Activated naive CD8-positive, alpha-beta T cell (primary cell): ENCODE measurements around the gene ERC1.

Source experiments
- H3K27ac Mint-ChIP-seq: one replicate; pipeline ENCODE4 v1.8.0; 2021; ENCODE audit warnings: mixed read lengths
- H3K27me3 Mint-ChIP-seq: one replicate; pipeline ENCODE4 v1.8.0; 2021; ENCODE audit warnings: mixed read lengths
- H3K36me3 Mint-ChIP-seq: one replicate; pipeline ENCODE4 v1.8.0; 2021; ENCODE audit warnings: mixed read lengths
- H3K4me1 Mint-ChIP-seq: one replicate; pipeline ENCODE4 v1.8.0; 2021; ENCODE audit warnings: low read depth, mixed read lengths
- H3K4me3 Mint-ChIP-seq: one replicate; pipeline ENCODE4 v1.8.0; 2021; ENCODE audit warnings: mild to moderate bottlenecking, mixed read lengths
- H3K9me3 Mint-ChIP-seq: one replicate; pipeline ENCODE4 v1.8.0; 2021; ENCODE audit warnings: low read depth, mixed read lengths

Gene ERC1

DNA sequence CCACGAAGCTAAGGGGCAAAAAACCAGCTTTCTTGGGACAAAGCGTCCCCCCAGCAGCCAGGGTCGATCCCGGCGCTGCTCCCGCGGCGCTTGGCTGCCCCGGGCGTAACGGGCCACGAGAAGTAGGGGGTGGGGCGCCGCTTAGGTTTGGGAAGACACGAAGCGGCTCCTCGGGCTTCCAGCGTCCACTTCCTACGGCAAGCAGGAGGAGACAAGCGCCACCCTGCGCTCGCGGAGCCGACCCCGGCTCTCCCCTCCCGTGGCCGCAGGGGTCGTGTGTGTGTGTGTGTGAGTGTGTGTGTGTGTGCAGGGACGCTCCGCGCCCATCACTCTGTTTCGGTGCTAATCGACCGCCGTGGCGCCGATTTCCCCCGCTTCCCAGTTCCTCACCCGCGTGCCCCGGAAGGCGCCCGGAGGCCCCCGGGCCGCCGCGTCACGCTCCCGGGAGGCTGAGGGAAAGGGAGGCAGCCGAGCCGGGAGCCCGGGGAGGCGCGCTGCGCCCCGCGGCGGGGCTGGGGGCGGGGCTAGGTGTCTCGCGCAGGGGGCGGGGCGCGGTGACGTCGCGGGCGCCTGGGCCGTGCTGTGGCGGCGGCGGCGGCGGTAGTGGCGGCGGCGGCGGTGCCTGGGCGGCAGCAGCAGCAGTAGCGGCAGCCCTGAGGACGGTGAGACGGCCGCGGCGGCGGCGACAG is at the start of gene ERC1:
TSS of gene ERC1 (plus strand) at position 563 of the 689 bp plus-strand sequence. CDS start 36,681 bp downstream, outside the sequence.
- no peaks in the 10 kb centered on the region for H3K9me3 Mint-ChIP-seq
- H3K36me3 Mint-ChIP-seq: no peaks in the 10 kb centered on the region

GRCh38 chr12:943051-943450 is 48.0 kb upstream of the ERC1 start:
- Mint-ChIP-seq H3K4me1 (peaks cover 32% of the 10 kb centered on the region), H3K4me3 (no peak overlapping the region), H3K9me3 (no peaks in the 10 kb centered on the region), H3K27me3 (no peaks in the 10 kb centered on the region), H3K36me3 (peaks cover 14% of the 10 kb centered on the region), H3K27ac (no peak overlapping the region)

More for the DNA sequence above, at the start of gene ERC1:
- Mint-ChIP-seq H3K4me3 (peak within 1 kb of the TSS; percentile 96), H3K27me3 (no peaks in the 10 kb centered on the region), H3K27ac (peak within 1 kb of the TSS; percentile 96), H3K4me1 (peaks cover 46% of the 10 kb centered on the region)

GRCh38 chr12:944211-944610 is 46.8 kb upstream of the ERC1 start:
- H3K27ac Mint-ChIP-seq: peak overlapping the region; percentile 68
- peaks cover 16% of the 10 kb centered on the region for H3K36me3 Mint-ChIP-seq
- no peak overlapping the region for H3K4me3 Mint-ChIP-seq
- H3K27me3 Mint-ChIP-seq: no peaks in the 10 kb centered on the region
- H3K4me1 Mint-ChIP-seq: peaks cover 40% of the 10 kb centered on the region
- H3K9me3 Mint-ChIP-seq: no peaks in the 10 kb centered on the region

GRCh38 chr12:946212-946611 is 44.8 kb upstream of the ERC1 start:
- no peaks in the 10 kb centered on the region for H3K27me3 Mint-ChIP-seq
- peak overlapping the region; percentile 64 for H3K27ac Mint-ChIP-seq
- peak overlapping the region; percentile 70 for H3K4me3 Mint-ChIP-seq
- peaks cover 10% of the 10 kb centered on the region for H3K36me3 Mint-ChIP-seq
- H3K9me3 Mint-ChIP-seq: no peaks in the 10 kb centered on the region
- peaks cover 41% of the 10 kb centered on the region for H3K4me1 Mint-ChIP-seq

DNA sequence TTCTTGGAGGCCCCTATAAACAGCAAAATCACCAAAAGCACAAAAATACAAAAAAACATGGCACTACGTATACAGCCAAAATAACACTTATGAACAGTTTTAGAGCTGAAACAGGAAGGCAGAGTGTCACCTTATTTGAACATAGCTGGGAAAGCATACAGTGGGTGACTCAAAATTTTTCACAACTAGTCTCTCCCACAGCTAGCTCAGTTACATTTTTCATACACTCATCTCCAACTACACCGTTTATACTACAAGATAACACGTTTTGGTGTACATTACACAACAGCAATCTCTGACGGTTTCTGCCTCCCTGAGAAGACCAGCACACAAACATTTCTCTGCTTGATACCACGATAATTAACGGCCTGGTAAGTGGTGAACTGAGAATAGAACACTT is 44.4 kb upstream of the ERC1 start:
- Mint-ChIP-seq H3K27ac (peak overlapping the region; percentile 52), H3K4me3 (peak overlapping the region; percentile 70), H3K4me1 (peaks cover 43% of the 10 kb centered on the region), H3K9me3 (no peaks in the 10 kb centered on the region), H3K36me3 (peaks cover 10% of the 10 kb centered on the region), H3K27me3 (no peaks in the 10 kb centered on the region)

GRCh38 chr12:948238-948637 is 42.8 kb upstream of the ERC1 start:
- H3K27me3 Mint-ChIP-seq: no peaks in the 10 kb centered on the region
- H3K36me3 Mint-ChIP-seq: peaks cover 10% of the 10 kb centered on the region
- peak overlapping the region; percentile 98 for H3K4me3 Mint-ChIP-seq
- no peaks in the 10 kb centered on the region for H3K9me3 Mint-ChIP-seq
- H3K27ac Mint-ChIP-seq: peak overlapping the region; percentile 70
- H3K4me1 Mint-ChIP-seq: peaks cover 38% of the 10 kb centered on the region

GRCh38 chr12:949453-950191 is 41.4 kb upstream of the ERC1 start, which contains the start of gene RAD52:
TSS of gene RAD52 (minus strand) at chr12:949694. CDS start at chr12:933058, 16,636 bp downstream.
- H3K4me1 Mint-ChIP-seq: peaks cover 28% of the 10 kb centered on the region
- peak within 1 kb of the TSS; percentile 93 for H3K27ac Mint-ChIP-seq
- H3K27me3 Mint-ChIP-seq: no peaks in the 10 kb centered on the region
- no peaks in the 10 kb centered on the region for H3K9me3 Mint-ChIP-seq
- peaks cover 9% of the 10 kb centered on the region for H3K36me3 Mint-ChIP-seq
- peak within 1 kb of the TSS; percentile 98 for H3K4me3 Mint-ChIP-seq

- Mint-ChIP-seq H3K36me3 (peaks cover 7% of the 10 kb centered on the region), H3K27me3 (no peaks in the 10 kb centered on the region), H3K9me3 (no peaks in the 10 kb centered on the region), H3K27ac (peak overlapping the region; percentile 71), H3K4me1 (peaks cover 22% of the 10 kb centered on the region), H3K4me3 (peak overlapping the region; percentile 69)
These were observed 39.8 kb upstream of the ERC1 start for GRCh38 chr12:951176-951575.

DNA sequence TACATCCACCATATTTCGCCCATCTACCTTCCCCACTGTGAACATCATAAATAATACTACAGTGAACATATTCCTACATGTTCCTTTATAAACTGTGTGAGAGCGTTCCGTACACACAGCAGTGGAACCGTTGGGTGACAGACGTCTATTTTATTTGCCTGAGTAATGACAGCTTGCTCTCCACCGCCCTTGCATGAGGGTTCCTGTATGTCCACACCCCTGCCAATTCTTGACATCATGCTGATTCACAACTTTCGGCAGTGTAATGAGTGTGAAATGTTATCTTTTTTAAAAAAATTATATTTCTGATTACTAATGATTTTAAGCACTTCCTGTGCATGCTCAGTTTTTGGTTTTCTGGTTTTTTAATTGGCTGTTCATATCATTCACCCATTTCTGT is 37.2 kb upstream of the ERC1 start:
- Mint-ChIP-seq H3K4me3 (no peak overlapping the region), H3K9me3 (no peaks in the 10 kb centered on the region), H3K27ac (no peak overlapping the region), H3K27me3 (no peaks in the 10 kb centered on the region), H3K36me3 (no peaks in the 10 kb centered on the region), H3K4me1 (peaks cover 8% of the 10 kb centered on the region)

DNA sequence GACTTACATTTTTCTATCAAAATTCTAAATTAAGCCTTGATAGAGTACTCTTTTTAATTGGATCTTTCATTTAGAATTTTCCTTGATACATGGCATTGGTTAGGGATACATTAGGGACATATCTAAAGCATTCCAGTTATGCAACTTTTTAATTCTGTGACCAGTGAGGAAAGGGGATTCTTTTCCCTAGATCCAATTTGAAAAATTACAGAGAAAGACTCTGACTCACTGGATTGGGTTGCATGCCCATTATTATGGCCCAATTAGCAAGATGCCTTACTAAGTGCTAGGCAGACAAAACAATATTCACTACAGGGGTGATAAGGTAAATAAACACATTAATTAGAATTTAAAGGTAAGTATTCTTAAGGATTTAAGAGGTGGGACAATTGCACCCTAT is 36.3 kb upstream of the ERC1 start:
- no peak overlapping the region for H3K4me3 Mint-ChIP-seq
- no peaks in the 10 kb centered on the region for H3K9me3 Mint-ChIP-seq
- H3K27ac Mint-ChIP-seq: no peak overlapping the region
- H3K27me3 Mint-ChIP-seq: no peaks in the 10 kb centered on the region
- peaks cover 3% of the 10 kb centered on the region for H3K4me1 Mint-ChIP-seq
- H3K36me3 Mint-ChIP-seq: no peaks in the 10 kb centered on the region

- H3K4me1 Mint-ChIP-seq: peaks cover 3% of the 10 kb centered on the region
- no peak overlapping the region for H3K27ac Mint-ChIP-seq
- H3K27me3 Mint-ChIP-seq: no peaks in the 10 kb centered on the region
- no peak overlapping the region for H3K4me3 Mint-ChIP-seq
- H3K9me3 Mint-ChIP-seq: no peaks in the 10 kb centered on the region
- no peaks in the 10 kb centered on the region for H3K36me3 Mint-ChIP-seq
These were observed 35.1 kb upstream of the ERC1 start for GRCh38 chr12:955939-956338.

- no peaks in the 10 kb centered on the region for H3K36me3 Mint-ChIP-seq
- H3K27me3 Mint-ChIP-seq: no peaks in the 10 kb centered on the region
- H3K27ac Mint-ChIP-seq: no peak overlapping the region
- no peaks in the 10 kb centered on the region for H3K9me3 Mint-ChIP-seq
- H3K4me1 Mint-ChIP-seq: no peaks in the 10 kb centered on the region
- H3K4me3 Mint-ChIP-seq: no peak overlapping the region
These were observed 32.4 kb upstream of the ERC1 start for GRCh38 chr12:958588-959123.

GRCh38 chr12:966724-967123 is 24.3 kb upstream of the ERC1 start:
- H3K4me1 Mint-ChIP-seq: no peaks in the 10 kb centered on the region
- H3K36me3 Mint-ChIP-seq: no peaks in the 10 kb centered on the region
- H3K27ac Mint-ChIP-seq: no peak overlapping the region
- no peak overlapping the region for H3K4me3 Mint-ChIP-seq
- H3K9me3 Mint-ChIP-seq: no peaks in the 10 kb centered on the region
- H3K27me3 Mint-ChIP-seq: no peaks in the 10 kb centered on the region

GRCh38 chr12:967641-968040 is 23.4 kb upstream of the ERC1 start:
- H3K4me3 Mint-ChIP-seq: no peak overlapping the region
- H3K27me3 Mint-ChIP-seq: no peaks in the 10 kb centered on the region
- no peaks in the 10 kb centered on the region for H3K36me3 Mint-ChIP-seq
- no peak overlapping the region for H3K27ac Mint-ChIP-seq
- no peaks in the 10 kb centered on the region for H3K9me3 Mint-ChIP-seq
- no peaks in the 10 kb centered on the region for H3K4me1 Mint-ChIP-seq

- no peaks in the 10 kb centered on the region for H3K9me3 Mint-ChIP-seq
- H3K36me3 Mint-ChIP-seq: no peaks in the 10 kb centered on the region
- no peaks in the 10 kb centered on the region for H3K27me3 Mint-ChIP-seq
- no peaks in the 10 kb centered on the region for H3K4me1 Mint-ChIP-seq
- H3K4me3 Mint-ChIP-seq: no peak overlapping the region
- no peak overlapping the region for H3K27ac Mint-ChIP-seq
These were observed 22.5 kb upstream of the ERC1 start for GRCh38 chr12:968545-968944.
